ENCODE results near the gene CCNE1.
"Not testable (repeated sequence)": the region's sequence is repeated elsewhere in the genome, so short reads cannot be mapped to it uniquely, and the experiment has no call there.

The CCNE1 gene

GRCh38 chr19:29785955-29786589 lies 25.7 kb upstream of the CCNE1 start:
- in situ Hi-C loops (cut with HindIII; ENCODE audit: low sequenced_read_pairs): no loop called here

GRCh38 chr19:29787281-29787680 lies 24.5 kb upstream of the CCNE1 start:
- in situ Hi-C loops (cut with HindIII; ENCODE audit: low sequenced_read_pairs): no loop called here

GRCh38 chr19:29789007-29789406 lies 22.8 kb upstream of the CCNE1 start:
- in situ Hi-C loops (cut with HindIII; ENCODE audit: low sequenced_read_pairs): no loop called here

GRCh38 chr19:29793116-29793727 lies 18.6 kb upstream of the CCNE1 start:
- in situ Hi-C loops (cut with HindIII; ENCODE audit: low sequenced_read_pairs): no loop called here

- in situ Hi-C loops (cut with HindIII; ENCODE audit: low sequenced_read_pairs): not testable (repeated sequence)
Measured at GRCh38 chr19:29794490-29794889, 17.3 kb upstream of the CCNE1 start.

- in situ Hi-C loops (cut with HindIII; ENCODE audit: low sequenced_read_pairs): no loop called here
Measured at GRCh38 chr19:29795461-29796172, 16.2 kb upstream of the CCNE1 start.

GRCh38 chr19:29796173-29796573 lies 15.6 kb upstream of the CCNE1 start:
- in situ Hi-C loops (cut with HindIII; ENCODE audit: low sequenced_read_pairs): no loop called here

GRCh38 chr19:29798774-29799497 lies 12.9 kb upstream of the CCNE1 start:
- in situ Hi-C loops (cut with HindIII; ENCODE audit: low sequenced_read_pairs): no loop called here

GRCh38 chr19:29800100-29800825 lies 11.5 kb upstream of the CCNE1 start:
- in situ Hi-C loops (cut with HindIII; ENCODE audit: low sequenced_read_pairs): loop anchor here (5.0 kb wide), 2 partner anchors 37 to 68 kb away; no protein-coding TSS in a partner anchor

- in situ Hi-C loops (cut with HindIII; ENCODE audit: low sequenced_read_pairs): loop anchor here (5.0 kb wide), 2 partner anchors 33 to 72 kb away; no protein-coding TSS in a partner anchor
Measured at GRCh38 chr19:29803951-29804350, 7.8 kb upstream of the CCNE1 start.

- in situ Hi-C loops (cut with HindIII; ENCODE audit: low sequenced_read_pairs): loop anchor here (5.0 kb wide), 2 partner anchors 33 to 72 kb away; no protein-coding TSS in a partner anchor
Measured at GRCh38 chr19:29804493-29804892, 7.3 kb upstream of the CCNE1 start.

GRCh38 chr19:29805031-29805965 lies 6.5 kb upstream of the CCNE1 start:
- in situ Hi-C loops (cut with HindIII; ENCODE audit: low sequenced_read_pairs): no loop called here

GRCh38 chr19:29806098-29806866 lies 5.5 kb upstream of the CCNE1 start:
- in situ Hi-C loops (cut with HindIII; ENCODE audit: low sequenced_read_pairs): no loop called here

GRCh38 chr19:29807178-29807577 lies 4.6 kb upstream of the CCNE1 start:
- in situ Hi-C loops (cut with HindIII; ENCODE audit: low sequenced_read_pairs): no loop called here

GRCh38 chr19:29807870-29808405 lies 3.9 kb upstream of the CCNE1 start:
- in situ Hi-C loops (cut with HindIII; ENCODE audit: low sequenced_read_pairs): no loop called here

GRCh38 chr19:29809795-29810503 lies 1.8 kb upstream of the CCNE1 start:
- in situ Hi-C loops (cut with HindIII; ENCODE audit: low sequenced_read_pairs): loop anchor here (10.0 kb wide), 1 partner anchor 195 kb away; no protein-coding TSS in a partner anchor

- in situ Hi-C loops (cut with HindIII; ENCODE audit: low sequenced_read_pairs): loop anchor here (10.0 kb wide), 1 partner anchor 196 kb away; no protein-coding TSS in a partner anchor
Measured at GRCh38 chr19:29810504-29810871, 1.3 kb upstream of the CCNE1 start.

All from endothelial cell of hepatic sinusoid (primary cell).